GM12864 (cell line): ENCODE measurements around the gene MYO1H.

Experiments used
- DNase-seq: peaks from one replicate; pipeline ENCODE4 v3.0.0-alpha.2; 2011; ENCODE audit warnings: low read depth
- H3K4me3 ChIP-seq: 2 replicates; pipeline ENCODE4 v1.5.1; 2011; ENCODE audit warnings: mild to moderate bottlenecking, low read depth, low read length, control low read depth
- CTCF ChIP-seq: IDR thresholded peaks from 2 replicates; pipeline ENCODE4 v1.5.1; 2011; ENCODE audit warnings: low read depth, mild to moderate bottlenecking, moderate library complexity, low read length, control low read depth, inconsistent platforms; ENCODE audit errors: missing control alignments

The MYO1H gene

GRCh38 chr12:109491671-109492070 is 144.0 kb downstream of the MYO1H start:
- TF ChIP-seq CTCF = no peak
- no peak overlapping the region for H3K4me3 ChIP-seq

GRCh38 chr12:109492371-109492770 is 144.7 kb downstream of the MYO1H start:
- no peak for DNase-seq
- no peak overlapping the region for H3K4me3 ChIP-seq
- TF ChIP-seq CTCF = no peak

More at GRCh38 chr12:109491671-109492070, 144.0 kb downstream of the MYO1H start:
- no peak for DNase-seq

DNA sequence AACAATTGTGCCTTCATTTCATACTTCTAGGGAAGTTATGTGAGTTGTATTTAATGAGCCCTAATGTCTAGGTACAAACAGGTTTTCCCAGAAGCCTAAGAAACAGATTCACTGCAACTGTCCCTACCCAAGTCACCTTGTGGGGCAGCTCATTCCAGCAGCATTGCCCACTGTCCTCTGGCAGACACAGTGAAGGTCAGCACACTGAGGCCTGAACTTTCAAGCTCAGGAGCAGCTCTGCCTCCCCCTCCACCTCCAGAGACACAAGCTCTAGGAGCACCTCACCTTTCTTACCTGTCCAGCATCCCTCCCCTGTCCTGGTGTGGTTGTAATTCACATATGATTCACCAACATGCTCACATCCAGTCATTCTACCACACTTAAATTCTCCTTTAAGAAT is 145.4 kb downstream of the MYO1H start:
- H3K4me3 ChIP-seq = no peak overlapping the region
- DNase-seq = no peak
- no peak for TF ChIP-seq CTCF

DNA sequence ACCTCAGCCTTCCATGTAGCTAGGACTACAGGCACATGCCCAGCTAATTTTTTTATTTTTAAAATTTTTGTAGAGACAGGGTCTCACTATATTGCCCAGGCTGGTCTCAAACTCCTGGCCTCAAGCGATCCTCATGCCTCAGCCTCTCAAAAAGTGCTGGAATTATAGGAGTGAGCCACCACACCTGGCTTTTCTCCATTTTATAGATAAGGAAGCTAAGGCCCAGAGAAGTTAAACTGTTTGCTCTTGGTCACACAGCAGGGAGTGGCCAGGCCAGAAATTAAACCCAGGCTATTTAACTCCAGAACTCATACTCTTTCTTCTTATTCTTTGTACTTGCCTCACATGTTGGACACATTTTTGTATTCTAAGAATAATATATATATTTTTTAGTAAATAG is 146.2 kb downstream of the MYO1H start:
- no peak overlapping the region for H3K4me3 ChIP-seq
- TF ChIP-seq CTCF = no peak
- DNase-seq = no peak

GRCh38 chr12:109494348-109494881 is 146.7 kb downstream of the MYO1H start:
- no peak overlapping the region for H3K4me3 ChIP-seq
- no peak for TF ChIP-seq CTCF
- DNase-seq = no peak

- DNase-seq = no peak
- no peak overlapping the region for H3K4me3 ChIP-seq
- no peak for TF ChIP-seq CTCF
These were observed 147.3 kb downstream of the MYO1H start for GRCh38 chr12:109495012-109495411.

DNA sequence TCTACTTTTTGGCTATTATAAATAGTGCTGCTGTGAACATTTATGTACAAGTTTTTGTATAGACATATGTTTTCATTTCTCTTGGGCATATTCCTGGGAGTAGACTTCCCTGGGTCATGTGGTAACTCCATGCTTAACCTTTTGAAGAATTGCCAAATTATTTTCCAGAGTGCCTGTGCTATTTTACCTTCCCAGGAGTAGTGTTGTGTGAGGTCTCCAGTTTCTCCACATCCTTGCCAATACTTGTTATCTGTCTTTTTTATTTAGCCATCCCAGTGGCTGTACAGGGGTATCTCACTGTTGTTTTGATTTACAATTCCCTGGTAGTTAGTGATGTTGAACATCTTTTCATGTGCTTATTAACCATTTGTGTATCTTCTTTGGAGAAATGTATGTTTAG is 148.6 kb downstream of the MYO1H start:
- TF ChIP-seq CTCF = no peak
- no peak overlapping the region for H3K4me3 ChIP-seq
- DNase-seq = no peak
